ENCODE measurements around the gene SIT1.

SIT1 gene

DNA sequence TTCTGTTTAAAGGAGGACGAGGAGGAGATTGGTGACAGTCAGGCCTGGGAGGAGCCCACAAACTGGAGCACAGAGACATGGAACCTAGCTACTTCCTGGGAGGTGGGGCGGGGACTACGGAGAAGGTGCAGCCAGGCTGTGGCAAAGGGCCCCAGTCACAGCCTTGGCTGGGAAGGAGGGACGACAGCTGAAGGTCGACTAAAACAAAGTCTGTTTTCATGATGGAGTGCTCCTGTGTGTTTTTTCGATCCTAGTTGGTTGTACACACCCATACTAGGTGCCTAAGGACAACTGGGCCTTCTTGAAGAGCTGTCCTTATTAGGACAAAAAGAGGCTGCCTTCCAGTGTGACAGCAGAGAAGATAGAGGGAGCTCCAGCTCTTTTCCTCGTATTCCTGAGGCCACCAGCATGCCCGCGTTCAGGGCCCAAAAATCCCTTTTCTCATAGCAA lies 10.3 kb upstream of the SIT1 start:
- no peaks in the 10 kb centered on the region; the same call in 1 of the 2 replicates for H3K79me2 ChIP-seq (ENCODE audit: insufficient read depth, low read depth)
- no peak overlapping the region for H3K9ac ChIP-seq
- no peak overlapping the region for H3K4me2 ChIP-seq
- H3K27me3 ChIP-seq (ENCODE audit: insufficient read depth, low read depth), result no peaks in the 10 kb centered on the region
- H2AFZ ChIP-seq (ENCODE audit: low read depth), result no peak overlapping the region
- TF ChIP-seq CTCF (conservative IDR thresholded peaks at IDR 0.05; ENCODE audit: low read depth, low read length), result no peak
- H3K4me1 ChIP-seq (ENCODE audit: low read depth, poor library complexity, severe bottlenecking), result peaks cover 28% of the 10 kb centered on the region
- H4K20me1 ChIP-seq (ENCODE audit: insufficient read depth), result no peaks in the 10 kb centered on the region
- H3K4me3 ChIP-seq (IDR thresholded peaks at IDR 0.05; ENCODE audit: insufficient read depth, low read depth, low read length), result no peak overlapping the region
- no peaks in the 10 kb centered on the region for H3K36me3 ChIP-seq (ENCODE audit: insufficient read depth)
- no peak overlapping the region for H3K27ac ChIP-seq

DNA sequence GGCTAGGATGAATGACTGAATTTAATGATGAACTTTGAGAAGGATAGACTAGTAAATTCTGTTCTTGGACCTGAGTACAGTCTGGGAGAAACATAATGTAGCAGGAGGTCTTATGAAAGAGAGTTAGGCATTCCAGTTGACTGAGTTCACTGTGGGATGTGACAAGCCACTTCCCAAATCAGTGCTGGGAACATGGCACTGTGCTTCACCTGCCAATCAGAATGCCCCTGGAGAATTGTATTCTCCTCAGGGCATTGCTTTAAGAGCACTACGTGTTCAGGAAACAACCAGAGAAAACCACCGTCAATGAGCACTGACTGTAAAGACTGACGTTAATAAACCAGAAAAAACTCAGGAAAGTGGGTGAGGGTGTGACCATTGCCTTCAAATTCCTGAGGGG lies 8.6 kb upstream of the SIT1 start:
- H3K9ac ChIP-seq, result no peak overlapping the region; the same call in 1 of the 2 replicates
- H3K27me3 ChIP-seq (ENCODE audit: insufficient read depth, low read depth), result no peaks in the 10 kb centered on the region
- H3K4me1 ChIP-seq (ENCODE audit: low read depth, poor library complexity, severe bottlenecking), result peaks cover 21% of the 10 kb centered on the region
- no peak for TF ChIP-seq CTCF (conservative IDR thresholded peaks at IDR 0.05; ENCODE audit: low read depth, low read length)
- H2AFZ ChIP-seq (ENCODE audit: low read depth), result peak overlapping the region; percentile 65; the same call in 1 of the 2 replicates
- H3K36me3 ChIP-seq (ENCODE audit: insufficient read depth), result no peaks in the 10 kb centered on the region
- no peaks in the 10 kb centered on the region for H4K20me1 ChIP-seq (ENCODE audit: insufficient read depth)
- peak overlapping the region; percentile 84 for H3K4me2 ChIP-seq
- no peak overlapping the region for H3K27ac ChIP-seq
- no peaks in the 10 kb centered on the region; the same call in 1 of the 2 replicates for H3K79me2 ChIP-seq (ENCODE audit: insufficient read depth, low read depth)
- no peak overlapping the region for H3K4me3 ChIP-seq (IDR thresholded peaks at IDR 0.05; ENCODE audit: insufficient read depth, low read depth, low read length)

DNA sequence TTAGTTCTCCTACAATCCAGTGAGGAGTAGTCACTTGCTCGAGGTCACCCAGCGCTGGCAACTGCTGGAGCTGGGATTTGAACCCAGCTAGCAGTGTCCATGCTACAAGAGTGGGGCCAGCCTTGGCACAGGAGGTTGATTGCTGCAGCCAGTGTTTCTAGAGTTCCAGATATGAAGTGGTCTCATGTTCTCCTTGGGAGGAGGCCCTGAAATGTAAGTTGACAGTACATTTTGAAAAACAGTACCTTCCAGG lies 8.2 kb upstream of the SIT1 start:
- Histone ChIP-seq H3K4me2 (peak overlapping the region; percentile 84), H3K4me3 (IDR thresholded peaks at IDR 0.05; ENCODE audit: insufficient read depth, low read depth, low read length) (peak overlapping the region; percentile 46), H4K20me1 (ENCODE audit: insufficient read depth) (no peaks in the 10 kb centered on the region), H3K79me2 (ENCODE audit: insufficient read depth, low read depth) (no peaks in the 10 kb centered on the region; the same call in 1 of the 2 replicates), H3K9ac (peak overlapping the region; percentile 75), H3K4me1 (ENCODE audit: low read depth, poor library complexity, severe bottlenecking) (peaks cover 18% of the 10 kb centered on the region), H2AFZ (ENCODE audit: low read depth) (peak overlapping the region; percentile 65), H3K27me3 (ENCODE audit: insufficient read depth, low read depth) (no peaks in the 10 kb centered on the region), H3K36me3 (ENCODE audit: insufficient read depth) (no peaks in the 10 kb centered on the region), H3K27ac (peak overlapping the region; percentile 81)
- TF ChIP-seq CTCF (conservative IDR thresholded peaks at IDR 0.05; ENCODE audit: low read depth, low read length), result no peak

DNA sequence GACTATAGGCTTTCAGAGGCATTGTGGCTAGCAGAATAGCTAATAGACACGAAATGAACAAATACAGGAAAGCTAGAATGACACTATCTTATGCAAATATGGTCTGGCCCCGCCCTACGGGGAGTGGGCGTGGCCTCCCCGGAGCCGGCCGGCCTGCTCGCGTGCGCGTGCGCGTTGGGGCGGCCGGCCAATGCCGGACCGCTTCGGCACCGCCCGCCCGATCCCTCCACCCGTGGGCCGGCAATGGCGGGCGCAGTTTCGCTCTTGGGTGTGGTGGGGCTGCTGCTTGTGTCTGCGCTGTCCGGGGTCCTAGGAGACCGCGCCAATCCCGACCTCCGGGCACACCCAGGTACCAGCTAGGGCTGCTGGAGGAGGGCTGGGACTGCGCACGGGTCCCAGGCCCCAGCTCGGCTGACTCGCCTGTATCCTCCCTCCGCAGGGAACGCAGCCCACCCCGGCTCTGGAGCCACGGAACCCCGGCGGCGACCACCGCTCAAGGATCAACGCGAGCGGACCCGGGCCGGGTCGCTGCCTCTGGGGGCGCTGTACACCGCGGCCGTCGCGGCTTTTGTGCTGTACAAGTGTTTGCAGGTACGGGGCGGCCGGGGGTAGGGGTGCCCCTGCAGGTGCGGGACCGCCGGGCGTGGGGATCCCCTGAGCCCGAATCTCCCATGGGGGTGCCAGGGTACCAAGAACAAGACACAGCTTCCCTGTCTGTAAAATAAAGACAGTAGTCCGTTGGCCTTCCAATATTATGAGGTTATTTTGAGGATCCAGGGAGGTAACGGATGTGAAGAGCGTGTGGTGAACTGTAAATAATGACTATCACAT lies 7.6 kb upstream of the SIT1 start, which contains the start of gene CCDC107:
CCDC107 (plus strand) TSS at position 156 of the 831 bp plus-strand sequence; CDS start at position 244, 88 bp downstream.
- H3K79me2 ChIP-seq (ENCODE audit: insufficient read depth, low read depth), result no peaks in the 10 kb centered on the region; the same call in 1 of the 2 replicates
- peak within 1 kb of the TSS; percentile 46 for H3K4me3 ChIP-seq (IDR thresholded peaks at IDR 0.05; ENCODE audit: insufficient read depth, low read depth, low read length)
- H3K9ac ChIP-seq, result peak within 1 kb of the TSS; percentile 75
- H3K36me3 ChIP-seq (ENCODE audit: insufficient read depth), result no peaks in the 10 kb centered on the region
- H3K27me3 ChIP-seq (ENCODE audit: insufficient read depth, low read depth), result no peaks in the 10 kb centered on the region
- H2AFZ ChIP-seq (ENCODE audit: low read depth), result peak within 1 kb of the TSS; percentile 65
- peaks cover 18% of the 10 kb centered on the region for H3K4me1 ChIP-seq (ENCODE audit: low read depth, poor library complexity, severe bottlenecking)
- peak; percentile 64 for TF ChIP-seq CTCF (conservative IDR thresholded peaks at IDR 0.05; ENCODE audit: low read depth, low read length)
- H3K4me2 ChIP-seq, result peak within 1 kb of the TSS; percentile 84
- H4K20me1 ChIP-seq (ENCODE audit: insufficient read depth), result no peaks in the 10 kb centered on the region
- H3K27ac ChIP-seq, result peak within 1 kb of the TSS; percentile 81

Data from KMS-11 (cell line).